Epithelial cell of proximal tubule (primary cell): Measurements from ENCODE around the gene ARHGEF16. TPM values are rescaled to one million over a fixed set of nuclear protein-coding genes. Genes with fewer than 3 reads are reported as not detected.

ENCODE experiments used
- DNase-seq: peaks from one replicate; pipeline ENCODE4 v3.0.0-alpha.2; 2011; ENCODE audit warnings: low read depth
- H3K4me3 ChIP-seq: 2 replicates; pipeline ENCODE4 v1.5.1; 2011; ENCODE audit warnings: low read depth, mild to moderate bottlenecking, low read length
- CTCF ChIP-seq: conservative IDR thresholded peaks from 2 replicates; pipeline ENCODE4 v1.5.1; 2012; ENCODE audit warnings: low read depth, mild to moderate bottlenecking, low read length
- total RNA-seq: library from RNA; depleted of rRNA; stranded (reverse); fragments of >200 nt; gene quantifications from 2 replicates; pipeline ENCODE4 v1.2.3, GENCODE V29; 2015

Gene ARHGEF16
- total RNA-seq, 1 donor from 2014 or later, result 36.6 TPM

DNA sequence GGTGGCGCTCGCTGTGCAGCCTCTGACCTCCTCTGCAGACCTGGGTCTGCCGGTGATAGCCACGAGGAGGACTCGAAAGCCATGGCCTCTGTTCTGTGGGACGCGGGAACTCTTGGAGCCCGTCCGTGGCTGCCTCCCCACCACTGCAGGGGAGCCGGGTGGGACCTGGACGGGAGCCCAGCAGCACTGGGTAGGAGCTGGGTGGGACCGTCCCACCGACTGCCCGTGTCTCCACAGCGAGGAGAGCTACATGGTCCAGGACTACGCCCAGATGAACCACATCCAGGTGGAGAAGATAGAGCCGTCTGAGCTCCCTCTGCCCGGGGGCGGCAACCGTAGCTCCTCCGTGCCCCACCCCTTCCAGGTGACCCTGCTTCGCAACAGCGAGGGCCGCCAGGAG lies 23.7 kb downstream of the ARHGEF16 start:
- DNase-seq, result no peak
- TF ChIP-seq CTCF, result no peak
- H3K4me3 ChIP-seq, result no peak overlapping the region

- TF ChIP-seq CTCF, result no peak
- DNase-seq, result no peak
- H3K4me3 ChIP-seq, result no peak overlapping the region
Observed at GRCh38 chr1:3479511-3480368, 25.3 kb downstream of the ARHGEF16 start.

- H3K4me3 ChIP-seq, result no peak overlapping the region
- DNase-seq, result no peak
- no peak for TF ChIP-seq CTCF
Observed at GRCh38 chr1:3480369-3480719, 25.9 kb downstream of the ARHGEF16 start.

DNA sequence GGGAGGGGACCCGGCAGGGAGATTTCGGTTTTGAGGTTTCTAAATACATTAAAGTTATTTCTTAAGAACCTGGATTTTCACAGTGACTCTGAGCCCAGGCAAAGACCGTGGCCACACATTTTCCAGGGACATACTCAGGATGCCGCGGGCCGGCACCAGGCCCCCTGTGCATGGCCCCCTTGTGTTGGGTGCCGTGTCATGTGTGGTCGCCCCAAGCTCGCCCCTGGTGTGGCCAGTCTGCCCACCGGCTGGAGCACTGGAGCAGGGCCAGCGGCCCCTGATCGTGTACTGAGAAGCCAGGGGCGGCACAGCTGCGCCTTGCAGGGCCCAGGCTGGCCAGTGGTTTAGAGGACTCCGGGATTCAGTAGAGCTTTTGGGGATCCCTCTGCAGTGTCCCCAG lies 26.6 kb downstream of the ARHGEF16 start:
- TF ChIP-seq CTCF, result no peak
- no peak for DNase-seq
- H3K4me3 ChIP-seq, result no peak overlapping the region

DNA sequence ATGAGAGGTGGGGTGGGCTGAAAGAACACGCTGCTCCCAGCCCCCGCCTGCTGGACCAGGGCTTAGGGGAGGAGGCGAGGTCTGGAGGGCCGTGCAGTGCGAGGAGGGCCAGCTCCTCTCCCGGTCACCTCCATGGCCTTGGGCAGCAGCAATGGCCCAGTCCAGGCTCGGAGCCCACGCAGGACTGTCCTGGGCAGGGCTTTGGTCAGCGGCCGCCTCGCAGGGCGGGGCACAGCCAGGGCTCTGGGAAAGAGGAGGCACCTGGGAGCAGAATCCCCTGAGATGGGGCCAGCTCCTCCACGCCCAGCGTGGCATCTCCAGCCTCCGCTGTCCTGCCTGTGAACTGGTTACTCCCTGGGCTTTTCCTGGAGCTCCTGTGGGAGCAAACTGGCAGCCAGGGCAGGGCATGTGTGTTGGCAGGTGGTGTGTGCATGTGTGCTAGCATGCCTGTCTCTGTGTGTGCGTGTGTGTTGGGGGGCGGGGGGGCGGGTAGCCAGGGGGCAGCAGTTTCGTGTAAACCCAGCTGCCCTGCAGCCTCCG lies 27.4 kb downstream of the ARHGEF16 start:
- H3K4me3 ChIP-seq, result no peak overlapping the region
- no peak for TF ChIP-seq CTCF
- no peak for DNase-seq

- peak; percentile 27 for DNase-seq
- peak; percentile 42 for TF ChIP-seq CTCF
- H3K4me3 ChIP-seq, result no peak overlapping the region
Observed at GRCh38 chr1:3482378-3482849, 27.9 kb downstream of the ARHGEF16 start.
